CD1c-positive myeloid dendritic cell (primary cell): ENCODE measurements around the gene PPP3CA.
"Not testable (repeated sequence)": the region's sequence is repeated elsewhere in the genome, so short reads cannot be mapped to it uniquely, and the experiment has no call there.

Experiments
- DNase-seq: peaks from one replicate; pipeline ENCODE4 v3.0.0-alpha.2; 2016; ENCODE audit errors: extremely low spot score

The PPP3CA gene

GRCh38 chr4:101141855-101142254, 205.5 kb downstream of the PPP3CA start:
- no peak for DNase-seq

GRCh38 chr4:101141230-101141629, 206.1 kb downstream of the PPP3CA start:
- no peak for DNase-seq

- no peak for DNase-seq
These were observed 207.1 kb downstream of the PPP3CA start for GRCh38 chr4:101140228-101140627.

GRCh38 chr4:101136373-101137370, 210.7 kb downstream of the PPP3CA start:
- no peak for DNase-seq

- DNase-seq = no peak
These were observed 211.8 kb downstream of the PPP3CA start for GRCh38 chr4:101135371-101136010.

- DNase-seq = not testable (repeated sequence)
These were observed 216.3 kb downstream of the PPP3CA start for GRCh38 chr4:101131058-101131457.

- DNase-seq = not testable (repeated sequence)
These were observed 218.4 kb downstream of the PPP3CA start for GRCh38 chr4:101128898-101129297.

GRCh38 chr4:101128473-101128872, 218.9 kb downstream of the PPP3CA start:
- no peak for DNase-seq

- DNase-seq = no peak
These were observed 220.0 kb downstream of the PPP3CA start for GRCh38 chr4:101127176-101127790.

- no peak for DNase-seq
These were observed 221.3 kb downstream of the PPP3CA start for GRCh38 chr4:101126059-101126458.

- DNase-seq = no peak
These were observed 222.0 kb downstream of the PPP3CA start for GRCh38 chr4:101125045-101125942.

GRCh38 chr4:101123231-101123630, 224.1 kb downstream of the PPP3CA start:
- DNase-seq = no peak

- peak; percentile 37 for DNase-seq
These were observed 225.3 kb downstream of the PPP3CA start for GRCh38 chr4:101122019-101122418.

- DNase-seq = no peak
These were observed 228.2 kb downstream of the PPP3CA start for GRCh38 chr4:101119141-101119540.

- DNase-seq = no peak
These were observed 228.7 kb downstream of the PPP3CA start for GRCh38 chr4:101118617-101119016.

- no peak for DNase-seq
These were observed 231.4 kb downstream of the PPP3CA start for GRCh38 chr4:101115887-101116286.

GRCh38 chr4:101114936-101115372, 232.4 kb downstream of the PPP3CA start:
- DNase-seq = no peak

GRCh38 chr4:101104312-101105052, 242.8 kb downstream of the PPP3CA start:
- no peak for DNase-seq

- no peak for DNase-seq
These were observed 243.8 kb downstream of the PPP3CA start for GRCh38 chr4:101103381-101104142.
